ENCODE measurements around the gene RARA.

DNA sequence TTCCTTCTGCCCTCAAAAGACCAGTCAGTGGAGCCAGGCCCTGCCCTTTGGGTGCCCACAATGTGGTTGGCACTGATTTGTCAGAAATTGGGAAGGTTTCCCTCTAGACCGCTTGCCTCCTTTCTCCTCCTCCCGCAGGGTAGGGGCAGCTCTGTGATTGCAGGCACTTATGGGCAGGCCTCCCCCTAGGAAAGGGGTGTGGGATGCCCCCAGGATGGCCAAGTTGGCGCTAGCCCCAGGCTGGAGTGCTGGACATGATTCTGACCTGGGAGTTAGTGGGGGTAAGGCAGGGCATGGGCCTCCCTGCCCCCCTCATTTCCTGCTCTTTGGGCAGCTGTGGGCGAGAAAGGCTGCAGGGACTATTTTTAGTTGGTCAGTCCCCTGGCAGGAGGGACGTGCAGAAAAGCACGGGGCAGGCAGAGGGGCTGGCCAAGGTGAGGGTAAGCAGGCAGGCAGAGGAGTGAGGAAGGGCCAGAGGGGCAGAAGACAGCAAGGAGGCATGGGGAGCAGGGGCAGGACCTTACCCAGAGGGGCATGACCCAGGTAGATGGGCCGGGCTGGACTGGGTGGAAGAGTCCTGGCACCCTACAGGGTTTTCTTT lies 3.3 kb downstream of the RARA start:
- TF ChIP-seq, protein P1, sequence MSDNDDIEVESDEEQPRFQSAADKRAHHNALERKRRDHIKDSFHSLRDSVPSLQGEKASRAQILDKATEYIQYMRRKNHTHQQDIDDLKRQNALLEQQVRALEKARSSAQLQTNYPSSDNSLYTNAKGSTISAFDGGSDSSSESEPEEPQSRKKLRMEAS (IDR thresholded peaks at IDR 0.05): no peak
- TF ChIP-seq REST (IDR thresholded peaks at IDR 0.05; ENCODE audit: low read depth) (no peak), SP1 (IDR thresholded peaks at IDR 0.05; ENCODE audit: low read depth) (peak; percentile 71), POLR2AphosphoS5 (IDR thresholded peaks at IDR 0.05; ENCODE audit: low read depth, low read length) (no peak), ZNF274 (IDR thresholded peaks at IDR 0.05; ENCODE audit: low read depth, low read length) (no peak), TCF7L2 (IDR thresholded peaks at IDR 0.05; ENCODE audit: borderline replicate concordance, extremely low read depth, insufficient read depth, insufficient read length) (no peak)

Data from HCT116 (cell line).